ENCODE results near the gene HS3ST6.

GRCh38 chr16:1915732-1916639 lies 2.2 kb downstream of the HS3ST6 start:
- TF ChIP-seq CTCF (IDR thresholded peaks at IDR 0.05) (no peak), POLR2A (IDR thresholded peaks at IDR 0.05) (no peak)

Data from Peyer's patch (tissue), 4 donors.